Adrenal gland (tissue), 12 donors: ENCODE data around the gene DNAL1. TPM values are rescaled to one million over a fixed set of nuclear protein-coding genes. Genes with fewer than 3 reads are reported as not detected.

Experiments
- DNase-seq, 7 donors: peaks; one replicate each; pipeline ENCODE4 v3.0.0-alpha.2; 2019 to 2020
- H3K27ac ChIP-seq, 5 donors: fragments of 200-600 bp; sonication (generic) in 4 of 5; 1 replicate in 3 of 5; 2 replicates in 2 of 5; pipeline versions ENCODE4 v1.5.1 to v1.8.0; 2016 to 2020; ENCODE audit warnings: mild to moderate bottlenecking in 1 of 5
- H3K27me3 ChIP-seq: fragments of 200-600 bp; 2 replicates; pipeline ENCODE4 v1.8.0; 2021
- H3K36me3 ChIP-seq, 2 donors: fragments of 200-600 bp; replicated peaks in 1 of 2; 1 replicate in 1 of 2; 2 replicates in 1 of 2; pipeline versions ENCODE4 v1.5.1 to v1.8.0; 2018 to 2022
- H3K4me1 ChIP-seq, 2 donors: fragments of 200-600 bp; replicated peaks in 1 of 2; 1 replicate in 1 of 2; 2 replicates in 1 of 2; pipeline versions ENCODE4 v1.5.1 to v1.8.0; 2018 to 2021
- H3K4me3 ChIP-seq, 4 donors: fragments of 200-600 bp; sonication (generic) in 3 of 4; one replicate each; pipeline ENCODE4 v1.5.1; 2016 to 2018
- H3K9me3 ChIP-seq, 3 donors: fragments of 200-600 bp; sonication (generic) in 1 of 3; replicated peaks in 1 of 3; 1 replicate in 2 of 3; 2 replicates in 1 of 3; pipeline versions ENCODE4 v1.5.1 to v1.8.0; 2016 to 2021
- POLR2A ChIP-seq, 2 donors: fragments of 450-650 bp; IDR thresholded peaks; one replicate each; pipeline ENCODE4 v1.6.1; 2017; ENCODE audit warnings: antibody characterized with exemption in 2 of 2, mild to moderate bottlenecking in 2 of 2, moderate library complexity in 1 of 2
- WGBS, 4 donors: extraction: QIAGEN DNeasy Blood & Tissue Kit in 2 of 4; methylation state at CpG; one replicate each; pipeline versions ENCODE4 v1.1.5 to v1.1.7; 2013 to 2017; 5-methylcytosine and 5-hydroxymethylcytosine counted together
- intact Hi-C, 2 donors: fragments of 100-400 bp; cut with DNase I; formaldehyde crosslinking; loops; one replicate each; pipeline versions ENCODE4 v1.14.1 to v1.15.0; 2022 to 2023
- polyA plus RNA-seq, 3 donors: library from polyadenylated mRNA; stranded (reverse); fragments of 200-250 nt in 2 of 3; fragments of 350-450 nt in 1 of 3; fragmentation: Illumina TruSeq in 1 of 3; extraction: RNeasy Lipid Tissue Mini Kit (QIAGEN cat#74804) in 1 of 3; gene quantifications; one replicate each; pipeline ENCODE4 v1.2.3, GENCODE V29; 2013 to 2014
- total RNA-seq, 9 donors: library from RNA; depleted of rRNA in 4 of 9; stranded (reverse); fragments of >200 nt in 4 of 9; fragments of 120-200 nt in 1 of 9; fragmentation: NEBNext Ultra II Directional in 1 of 9; extraction: Animal tissue kit (Norgen Biotek cat#: 25700) in 1 of 9; gene quantifications; one replicate each; pipeline versions ENCODE4 v1.1.0 to v1.2.4, GENCODE V29; 2013 to 2023
- TF ChIP-seq, protein P1 (sequence below), 6 experiments: fragments of 450-650 bp in 4 of 6; fragments of 200-600 bp in 2 of 6; sonication (generic) in 1 of 6; IDR thresholded peaks; 1 replicate in 5 of 6; 2 replicates in 1 of 6; pipeline versions ENCODE4 v1.5.1 to v1.8.0; 2016 to 2021; ENCODE audit warnings: antibody characterized with exemption in 6 of 6, mild to moderate bottlenecking in 2 of 6, moderate library complexity in 1 of 6
- donor health status: healthy with polysubstance abuse.
- donor health status: Bipolar disorder and iron deficiency.
- donor health status: DM: yes; HTN: yes; CAD: no.
- donor health status: DM: no; HTN: no; CAD: no.
- donor health status: DM: no; HTN: no; CAD: no.
- donor health status: DM: yes; HTN: yes; CAD: no.

Gene DNAL1
- total and polyA plus RNA-seq, 12 donors: 3.6 to 24.2 (median 13.0) TPM

- intact Hi-C loops: loop anchor here (5.0 kb wide), 2 partner anchors 97 to 102 kb away; no protein-coding TSS in a partner anchor
- Histone ChIP-seq H3K36me3 (peaks cover 0 to 87% of the 10 kb centered on the region in 2 donors), H3K27me3 (no peaks in the 10 kb centered on the region), H3K4me1 (peaks cover 13 to 61% of the 10 kb centered on the region in 2 donors), H3K9me3 (no peaks in the 10 kb centered on the region), H3K4me3 (no peak overlapping the region), H3K27ac (peak overlapping the region in 4 of 5 donors; percentile 39 to 85 (median 66))
- 72 to 92% (median 74%) methylated on average over 5 to 8 of the region's 8 CpGs for WGBS, 4 donors
- TF ChIP-seq POLR2A (IDR thresholded peaks at IDR 0.05): no peak
- TF ChIP-seq, protein P1, sequence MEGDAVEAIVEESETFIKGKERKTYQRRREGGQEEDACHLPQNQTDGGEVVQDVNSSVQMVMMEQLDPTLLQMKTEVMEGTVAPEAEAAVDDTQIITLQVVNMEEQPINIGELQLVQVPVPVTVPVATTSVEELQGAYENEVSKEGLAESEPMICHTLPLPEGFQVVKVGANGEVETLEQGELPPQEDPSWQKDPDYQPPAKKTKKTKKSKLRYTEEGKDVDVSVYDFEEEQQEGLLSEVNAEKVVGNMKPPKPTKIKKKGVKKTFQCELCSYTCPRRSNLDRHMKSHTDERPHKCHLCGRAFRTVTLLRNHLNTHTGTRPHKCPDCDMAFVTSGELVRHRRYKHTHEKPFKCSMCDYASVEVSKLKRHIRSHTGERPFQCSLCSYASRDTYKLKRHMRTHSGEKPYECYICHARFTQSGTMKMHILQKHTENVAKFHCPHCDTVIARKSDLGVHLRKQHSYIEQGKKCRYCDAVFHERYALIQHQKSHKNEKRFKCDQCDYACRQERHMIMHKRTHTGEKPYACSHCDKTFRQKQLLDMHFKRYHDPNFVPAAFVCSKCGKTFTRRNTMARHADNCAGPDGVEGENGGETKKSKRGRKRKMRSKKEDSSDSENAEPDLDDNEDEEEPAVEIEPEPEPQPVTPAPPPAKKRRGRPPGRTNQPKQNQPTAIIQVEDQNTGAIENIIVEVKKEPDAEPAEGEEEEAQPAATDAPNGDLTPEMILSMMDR (IDR thresholded peaks at IDR 0.05): no peak
- DNase-seq: peak in 2 of 7 donors; percentile 37 to 61
Observed at GRCh38 chr14:73725116-73726024, 80.6 kb downstream of the DNAL1 start.

DNA sequence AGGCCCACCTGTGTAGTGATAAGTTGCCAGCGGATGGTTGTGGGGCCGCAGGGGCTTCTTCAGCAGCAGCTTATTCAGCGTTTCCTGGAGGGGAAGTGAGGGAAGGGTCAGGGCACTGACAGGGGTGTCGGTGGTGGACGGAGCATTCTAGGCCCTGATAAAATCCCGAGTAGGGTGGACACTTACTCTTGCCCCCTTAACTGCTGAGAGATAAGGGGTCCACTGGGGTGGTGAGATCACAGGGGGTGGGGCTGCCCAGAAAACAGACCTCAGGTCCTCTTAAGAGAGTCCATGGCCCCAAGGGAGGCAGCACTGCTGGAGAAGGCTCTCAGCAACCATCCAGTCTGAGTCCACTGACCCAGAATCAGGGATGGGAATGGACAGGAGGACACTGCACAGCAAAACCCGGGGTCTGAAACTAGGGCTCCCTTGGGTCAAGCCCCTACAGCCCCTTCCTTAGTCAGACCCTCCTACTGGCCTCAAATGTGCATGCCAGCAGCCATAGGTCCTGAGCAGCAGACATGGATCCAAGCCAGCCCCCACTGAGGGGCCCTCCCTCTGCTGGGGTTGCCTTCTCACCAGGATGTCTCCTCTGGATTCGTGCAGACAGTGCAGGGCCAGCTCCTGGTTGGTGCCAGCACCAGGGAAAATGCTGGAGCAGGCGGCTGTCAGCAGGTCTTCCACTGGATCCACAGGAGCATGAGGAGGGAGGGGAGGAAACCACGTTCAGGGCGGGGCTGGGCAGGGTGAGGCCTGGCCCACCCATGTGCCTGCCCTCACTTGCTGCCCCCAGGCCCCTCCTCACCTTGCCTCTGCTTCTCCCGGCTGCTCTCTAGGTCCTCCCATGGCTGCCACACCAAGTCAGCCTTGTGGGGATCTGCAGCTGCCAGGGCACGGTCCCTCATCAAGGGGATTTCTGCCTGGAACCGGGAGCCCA is 81.5 kb downstream of the DNAL1 start:
- peak overlapping the region in 2 of 5 donors; percentile 75 to 85 for H3K27ac ChIP-seq
- TF ChIP-seq, protein P1 (IDR thresholded peaks at IDR 0.05): no peak
- no peak for TF ChIP-seq POLR2A (IDR thresholded peaks at IDR 0.05)
- H3K4me3 ChIP-seq: no peak overlapping the region
- H3K4me1 ChIP-seq: peaks cover 13 to 67% of the 10 kb centered on the region in 2 donors
- intact Hi-C loops: loop anchor here (5.0 kb wide), 2 partner anchors 96 to 101 kb away; no protein-coding TSS in a partner anchor
- no peaks in the 10 kb centered on the region for H3K9me3 ChIP-seq
- H3K27me3 ChIP-seq: no peaks in the 10 kb centered on the region
- WGBS, 4 donors: 63 to 79% (median 66%) methylated on average over 12 to 14 of the region's 14 CpGs
- DNase-seq: peak in 1 of 7 donors; percentile 53
- H3K36me3 ChIP-seq: peaks cover 0 to 78% of the 10 kb centered on the region in 2 donors

DNA sequence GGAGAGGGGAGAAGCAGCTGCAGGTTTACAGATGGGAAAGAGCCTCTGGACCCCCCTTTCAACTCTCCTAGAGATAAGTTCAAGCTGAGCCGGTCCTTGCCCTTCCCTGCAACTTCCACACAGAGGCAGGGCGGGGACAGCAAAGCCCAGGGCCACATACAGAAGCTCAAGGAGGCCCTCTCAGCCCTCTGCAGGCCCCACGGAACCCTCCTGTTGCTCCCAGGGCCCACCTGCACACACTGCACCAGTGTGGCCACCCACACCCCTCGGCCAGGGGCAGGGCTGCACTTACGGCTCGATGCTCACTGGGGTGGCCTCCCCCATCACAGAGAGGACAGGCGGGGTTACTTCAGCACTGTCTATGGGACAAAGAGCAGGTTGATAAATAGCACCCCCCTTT is 82.4 kb downstream of the DNAL1 start:
- 86 to 92% (median 88%) methylated on average over 3 to 7 of the region's 7 CpGs for WGBS, 4 donors
- Histone ChIP-seq H3K9me3 (no peaks in the 10 kb centered on the region), H3K4me1 (peaks cover 13 to 65% of the 10 kb centered on the region in 2 donors), H3K27ac (peak overlapping the region in 2 of 5 donors; percentile 4 to 85), H3K4me3 (no peak overlapping the region), H3K27me3 (no peaks in the 10 kb centered on the region), H3K36me3 (peaks cover 0 to 69% of the 10 kb centered on the region in 2 donors)
- no peak for DNase-seq
- TF ChIP-seq, protein P1 (IDR thresholded peaks at IDR 0.05): no peak
- no peak for TF ChIP-seq POLR2A (IDR thresholded peaks at IDR 0.05)
- intact Hi-C loops: loop anchor here (5.0 kb wide), 2 partner anchors 95 to 100 kb away; no protein-coding TSS in a partner anchor
